A204.1 (cell line): ENCODE data around the gene TNFSF9.
"Not testable (repeated sequence)": the region's sequence is repeated elsewhere in the genome, so short reads cannot be mapped to it uniquely, and the experiment has no call there.

Experiments used
- FAIRE-seq: peaks from 2 replicates; lab custom pipeline; 2012; peaks lifted over from hg19 to GRCh38; lab: Jason Lieb, UNC

Gene TNFSF9

DNA sequence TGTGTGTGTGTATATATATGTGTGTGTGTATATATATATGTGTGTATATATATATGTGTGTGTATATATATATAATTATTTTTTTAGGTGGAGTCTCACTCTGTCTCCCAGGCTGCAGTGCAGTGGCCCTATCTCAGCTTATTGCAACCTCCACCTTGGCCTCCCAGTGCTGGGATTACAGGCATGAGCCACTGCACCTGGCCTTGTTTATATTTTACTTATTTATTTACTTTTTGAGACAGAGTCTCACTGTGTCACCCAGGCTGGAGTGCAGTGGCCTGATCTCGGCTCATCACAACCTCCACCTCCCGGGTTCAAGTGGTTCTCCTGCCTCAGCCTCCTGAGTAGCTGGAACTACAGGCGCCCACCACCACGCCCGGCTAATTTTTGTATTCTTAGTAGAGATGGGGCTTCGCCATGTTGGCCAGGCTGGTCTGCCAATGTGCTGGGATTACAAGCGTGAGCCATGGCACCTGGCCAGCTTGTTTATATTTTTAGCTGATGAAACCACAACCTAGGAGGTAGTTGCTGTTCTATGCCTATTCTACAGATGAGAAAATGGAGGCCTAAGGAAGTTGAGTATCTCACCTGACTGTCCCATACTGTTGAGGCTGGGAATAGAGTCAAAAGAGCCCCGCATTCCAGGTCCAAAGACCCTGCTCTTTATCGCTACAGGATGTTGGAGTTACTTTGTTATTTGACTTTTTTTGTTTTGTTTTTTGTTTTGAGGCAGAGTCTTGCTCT is 22.6 kb upstream of the TNFSF9 start:
- FAIRE-seq = not testable (repeated sequence)

- FAIRE-seq = no peak
Observed at GRCh38 chr19:6509118-6509971, 21.5 kb upstream of the TNFSF9 start.

DNA sequence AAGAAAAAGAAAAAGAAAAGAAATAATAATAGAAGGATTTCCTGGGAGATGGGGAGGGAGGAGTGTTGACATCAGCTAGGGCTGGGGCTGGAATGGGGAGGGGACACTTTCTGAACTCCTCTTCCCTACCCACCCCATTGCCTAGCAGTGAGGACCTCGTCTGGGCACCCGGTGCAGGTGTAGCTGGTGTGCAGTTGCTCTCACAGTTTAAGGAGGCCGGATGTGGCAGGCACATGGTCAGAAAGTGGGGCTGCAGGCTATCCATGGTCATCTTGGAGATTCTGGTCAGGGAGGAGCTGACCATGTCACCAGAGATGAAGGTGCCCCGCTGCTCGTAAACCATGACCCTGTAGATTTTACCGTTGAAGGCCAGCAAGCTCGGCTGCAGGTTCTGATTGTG is 20.2 kb upstream of the TNFSF9 start:
- no peak for FAIRE-seq

GRCh38 chr19:6514089-6514488 is 16.7 kb upstream of the TNFSF9 start:
- FAIRE-seq = no peak

DNA sequence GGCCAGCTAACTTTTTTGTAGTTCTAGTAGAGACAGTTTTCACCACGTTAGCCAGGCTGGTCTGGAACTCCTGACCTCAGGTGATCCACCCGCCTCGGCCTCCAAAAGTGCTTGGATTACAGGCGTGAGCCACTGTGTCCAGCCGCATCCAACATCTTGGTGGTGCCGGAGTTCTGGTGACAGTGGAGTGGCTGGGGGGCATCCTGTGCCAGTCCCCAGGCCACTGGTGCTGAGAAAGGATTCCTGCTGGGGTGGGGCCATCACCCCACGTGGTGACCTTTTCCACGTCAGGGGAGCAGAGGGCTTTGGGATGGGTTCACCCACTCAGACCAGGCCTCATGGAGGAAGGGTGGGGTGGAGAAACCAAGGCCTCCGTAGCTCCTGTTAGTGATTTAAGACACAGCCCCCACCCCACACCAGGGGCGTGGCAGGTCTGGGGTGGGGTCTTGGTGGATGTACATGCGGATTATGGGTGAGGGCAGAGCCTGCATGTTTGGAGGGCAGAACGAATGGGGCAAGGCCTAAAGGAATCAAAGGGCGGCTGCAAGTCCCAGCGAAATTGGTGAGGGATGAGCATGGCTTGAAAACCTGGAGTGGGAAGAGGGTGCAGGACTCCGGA is 15.8 kb upstream of the TNFSF9 start:
- FAIRE-seq = no peak

- FAIRE-seq = peak; percentile 96
Observed at GRCh38 chr19:6516018-6516658, 14.7 kb upstream of the TNFSF9 start.

DNA sequence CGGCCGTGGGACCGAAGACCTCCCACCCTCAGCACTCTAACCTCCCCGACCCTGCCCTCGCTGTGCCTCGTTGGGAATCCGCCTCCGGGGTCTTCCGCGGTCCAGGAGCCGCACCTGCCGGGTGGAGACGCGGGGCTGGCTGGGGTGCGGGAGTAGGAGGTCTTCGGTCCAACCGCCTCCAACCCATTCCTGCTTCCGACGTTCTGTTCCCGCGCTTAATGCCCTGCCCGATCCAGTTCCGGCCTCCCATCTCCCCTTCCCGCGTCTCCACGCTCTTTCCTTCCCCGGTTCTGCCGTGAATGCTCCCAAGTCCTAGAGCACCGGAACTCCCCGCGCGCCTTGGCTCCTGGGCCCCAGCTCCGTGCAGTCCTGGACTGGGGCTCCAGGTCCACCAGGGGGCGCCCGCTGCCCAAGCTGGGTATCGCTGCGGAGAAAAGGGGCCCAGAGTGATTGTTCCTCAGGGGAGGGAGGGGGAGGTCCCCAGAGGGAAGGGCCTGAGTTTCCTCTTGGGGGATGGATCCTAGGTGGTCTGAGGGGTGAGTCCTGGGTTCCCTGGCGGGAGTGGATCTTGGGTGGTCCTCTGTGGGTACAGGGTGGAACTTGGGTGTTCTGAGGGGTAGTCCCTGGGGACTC is 14.1 kb upstream of the TNFSF9 start:
- no peak for FAIRE-seq

DNA sequence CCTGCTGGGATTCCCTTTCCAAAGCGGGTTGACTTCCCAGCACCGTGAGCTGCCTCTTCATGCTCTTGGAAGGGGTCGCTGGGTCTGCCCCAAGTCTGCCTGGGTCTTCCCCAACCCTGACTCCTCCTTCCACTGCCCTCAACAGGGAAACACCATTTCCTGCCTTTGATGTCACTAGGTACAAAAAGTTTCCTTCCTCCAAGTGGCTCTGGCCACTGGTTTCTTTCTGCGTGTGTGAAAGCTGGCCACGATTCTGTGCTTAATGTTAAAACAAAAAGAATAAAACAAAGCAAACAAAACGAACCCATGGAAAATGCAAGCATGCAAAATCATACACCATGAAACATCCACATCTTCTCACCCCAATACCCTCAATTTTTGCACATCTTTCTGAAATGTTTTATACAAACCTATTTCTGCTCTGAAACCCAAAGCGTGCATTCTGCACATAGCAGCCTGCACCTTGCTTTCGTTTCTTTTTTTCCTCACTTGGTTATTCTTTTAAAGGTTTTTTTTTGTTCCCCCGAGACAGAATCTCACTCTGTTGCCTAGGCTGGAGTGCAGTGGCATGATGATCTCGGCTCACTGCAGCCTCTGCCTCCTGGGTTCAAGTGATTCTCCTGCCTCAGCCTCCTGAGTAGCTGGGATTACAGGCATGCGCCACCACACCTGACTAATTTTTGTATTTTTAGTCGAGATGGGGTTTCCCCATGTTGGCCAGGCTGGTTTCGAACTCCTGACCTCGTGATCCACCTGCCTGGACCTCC is 12.5 kb upstream of the TNFSF9 start:
- FAIRE-seq = no peak

DNA sequence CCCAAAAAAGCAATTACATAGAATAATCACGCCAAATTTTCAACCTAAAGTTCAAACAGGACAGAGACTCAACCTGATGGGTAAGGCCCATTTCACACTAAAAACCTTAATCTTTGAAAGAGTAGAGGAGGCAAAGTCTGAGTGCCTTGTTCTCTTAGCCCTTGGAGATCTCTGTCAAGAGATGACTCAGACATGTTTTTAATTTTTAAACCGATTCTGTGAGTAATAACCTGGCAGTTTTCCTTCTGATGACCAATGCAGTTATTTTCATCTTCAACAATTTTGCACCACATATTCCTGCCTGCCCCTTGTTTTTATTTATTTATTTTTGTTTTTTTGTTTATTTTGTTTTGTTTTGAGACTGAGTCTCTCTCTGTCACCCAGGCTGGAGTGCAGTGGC is 11.5 kb upstream of the TNFSF9 start:
- no peak for FAIRE-seq

- no peak for FAIRE-seq
Observed at GRCh38 chr19:6521718-6522646, 8.8 kb upstream of the TNFSF9 start.

DNA sequence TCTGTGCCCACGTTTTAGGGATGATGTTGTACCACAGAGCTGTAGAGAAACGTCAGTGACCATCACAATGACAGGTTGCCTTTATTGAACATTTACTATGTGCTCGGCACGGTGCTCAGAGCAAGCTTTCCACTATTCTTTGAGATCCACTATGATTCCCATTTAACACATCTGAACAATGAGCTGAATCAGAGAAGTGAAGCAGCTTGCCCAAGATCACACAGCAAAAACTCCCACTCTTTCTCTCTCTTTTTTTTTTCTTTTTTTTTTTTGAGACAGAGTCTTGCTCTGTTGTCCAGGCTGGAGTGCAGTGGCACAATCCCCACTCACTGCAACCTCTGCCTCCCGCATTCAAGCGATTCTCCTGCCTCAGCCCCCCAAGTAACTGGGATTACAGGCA is 8.1 kb upstream of the TNFSF9 start:
- no peak for FAIRE-seq

GRCh38 chr19:6524311-6524710 is 6.5 kb upstream of the TNFSF9 start:
- no peak for FAIRE-seq

GRCh38 chr19:6527893-6528543 is 2.8 kb upstream of the TNFSF9 start:
- no peak for FAIRE-seq

DNA sequence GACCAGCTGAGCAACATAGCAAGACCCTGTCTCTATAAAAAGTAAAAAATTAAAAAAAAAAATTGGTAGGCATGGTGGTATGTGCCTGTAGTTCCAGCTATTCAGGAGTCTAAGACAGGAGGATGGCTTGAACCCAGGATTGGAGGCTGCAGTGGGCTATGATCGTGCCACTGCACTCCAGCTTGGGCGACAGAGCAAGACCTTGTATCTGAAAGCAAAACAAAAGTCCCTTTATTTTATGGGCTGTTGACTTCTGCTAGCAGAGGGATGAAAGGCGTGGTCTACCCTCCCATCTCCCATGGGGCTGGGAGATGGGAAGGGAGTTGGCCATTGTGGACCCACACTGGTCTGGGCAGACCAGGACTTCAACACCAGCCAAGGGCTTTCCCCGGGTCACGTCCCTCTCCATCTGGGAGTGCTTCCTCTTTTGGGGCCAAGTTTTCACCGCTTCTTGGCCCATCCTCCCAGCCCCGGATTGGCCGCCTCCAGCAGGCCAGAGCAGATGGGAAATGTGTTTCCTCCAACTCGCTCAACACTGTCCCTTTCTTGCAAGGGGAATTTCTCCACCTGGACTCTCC is 2.2 kb upstream of the TNFSF9 start:
- no peak for FAIRE-seq

- FAIRE-seq = no peak
Observed at GRCh38 chr19:6529351-6529750, 1.5 kb upstream of the TNFSF9 start.

- no peak for FAIRE-seq
Observed at GRCh38 chr19:6529937-6530385, 865 bp upstream of the TNFSF9 start.

- no peak for FAIRE-seq
Observed at GRCh38 chr19:6531163-6531955, 533 bp downstream of the TNFSF9 start.

DNA sequence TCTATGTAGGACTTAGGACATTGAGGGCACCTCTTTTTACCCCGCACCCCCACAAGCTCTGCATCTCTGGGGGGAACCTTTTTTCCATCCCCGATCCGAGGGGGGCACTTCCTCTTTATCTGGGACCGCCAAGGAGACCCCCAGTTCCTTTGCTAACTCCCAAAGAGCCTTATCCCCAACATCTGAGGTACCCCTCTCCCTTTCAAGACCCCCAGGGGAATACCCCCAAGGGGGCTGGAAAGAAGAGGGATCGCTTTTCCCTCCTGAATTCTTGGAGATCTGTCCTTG is 1.1 kb downstream of the TNFSF9 start:
- FAIRE-seq = no peak
